GM21737 (cell line): Measurements from ENCODE around the gene ARL8A.
A peak's percentile ranks its signal among the peaks of the same experiment; 100 is the strongest.
"Not testable (repeated sequence)": the region's sequence is repeated elsewhere in the genome, so short reads cannot be mapped to it uniquely, and the experiment has no call there.

Experiments
- ATAC-seq: cut with Tn5 transposase; IDR thresholded peaks from one replicate; pipeline ENCODE4 v1.9.1; 2021; ENCODE audit warnings: mild to moderate bottlenecking, moderate library complexity; ENCODE audit not compliant: unreplicated experiment

ARL8A gene

GRCh38 chr1:202176949-202177927 lies 32.7 kb upstream of the ARL8A start:
- ATAC-seq = no peak

DNA sequence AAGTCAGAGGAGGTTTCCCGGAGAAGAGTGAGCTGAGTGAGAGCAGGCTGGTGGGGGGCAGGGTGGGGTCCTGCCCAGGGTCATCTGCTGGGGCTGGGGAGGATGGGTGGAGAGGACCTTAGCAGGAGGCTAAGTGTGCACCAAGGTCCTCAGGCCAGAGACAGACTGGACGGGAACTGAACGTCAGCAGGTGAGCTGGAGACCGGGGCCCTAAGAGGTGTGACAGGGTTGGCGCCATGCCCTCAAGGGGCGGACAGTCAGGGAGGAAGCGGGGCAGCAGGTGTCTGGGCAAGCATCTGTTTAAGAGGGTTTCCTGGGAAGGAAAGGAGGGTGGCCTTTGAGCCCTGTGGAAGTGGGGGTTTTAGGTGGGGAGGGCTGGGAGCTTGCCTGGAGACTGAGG lies 29.5 kb upstream of the ARL8A start:
- ATAC-seq = no peak

DNA sequence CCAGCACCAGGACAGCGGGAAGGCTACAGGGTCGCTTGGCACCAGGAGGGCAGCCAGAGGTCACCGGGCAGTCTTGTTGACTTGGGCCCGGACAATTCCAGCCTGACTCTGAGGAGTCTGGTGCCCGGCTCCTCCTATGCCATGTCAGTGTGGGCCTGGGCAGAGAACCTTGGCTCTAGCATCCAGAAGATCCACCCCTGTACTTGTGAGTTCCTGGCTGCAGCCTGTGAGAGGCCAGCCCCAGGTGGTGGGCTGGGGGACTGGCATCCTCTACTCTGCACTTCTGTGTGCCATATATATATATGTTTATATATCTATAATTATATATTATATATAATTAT lies 27.4 kb upstream of the ARL8A start:
- ATAC-seq = no peak

- no peak for ATAC-seq
These were observed 26.9 kb upstream of the ARL8A start for GRCh38 chr1:202171292-202172014.

GRCh38 chr1:202170726-202171125 lies 26.2 kb upstream of the ARL8A start:
- no peak for ATAC-seq

DNA sequence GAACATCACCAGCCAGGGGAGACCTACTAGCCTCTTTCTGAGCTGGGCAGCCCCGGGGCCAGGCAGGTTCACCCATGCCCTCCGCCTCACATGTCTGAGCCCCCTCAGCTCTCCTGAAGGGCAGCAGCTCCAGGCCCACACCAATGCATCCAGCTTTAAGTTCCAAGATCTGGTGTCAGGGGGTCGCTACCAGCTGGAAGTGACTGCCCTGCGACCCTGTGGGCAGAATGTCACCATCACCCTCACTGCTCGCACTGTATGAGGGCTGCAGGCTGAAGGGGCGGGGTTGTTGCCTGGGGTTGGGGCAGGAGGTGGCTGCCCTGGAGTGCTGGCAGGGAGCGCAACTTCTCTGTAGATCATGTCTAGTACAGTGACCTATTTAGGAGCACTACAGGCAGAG lies 24.3 kb upstream of the ARL8A start:
- no peak for ATAC-seq

- ATAC-seq = no peak
These were observed 23.3 kb upstream of the ARL8A start for GRCh38 chr1:202167708-202168415.

DNA sequence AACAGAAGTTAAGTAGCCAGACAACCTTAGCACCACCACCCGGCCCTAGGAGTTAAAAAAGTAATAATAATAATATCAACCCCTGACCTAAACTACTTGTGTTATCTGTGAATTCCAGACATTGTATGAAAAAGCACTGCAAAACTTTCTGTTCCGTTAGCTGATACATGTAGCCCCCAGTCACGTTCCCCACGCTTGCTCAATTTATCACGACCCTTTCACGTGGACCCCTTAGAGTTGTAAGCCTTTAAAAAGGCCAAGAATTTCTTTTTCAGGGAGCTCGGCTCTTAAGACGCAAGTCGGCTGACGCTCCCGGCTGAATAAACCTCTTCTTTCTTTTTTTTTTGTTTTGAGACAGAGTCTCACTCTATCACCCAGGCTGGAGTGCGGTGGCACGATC lies 22.5 kb upstream of the ARL8A start:
- ATAC-seq = not testable (repeated sequence)

GRCh38 chr1:202165942-202166843 lies 21.7 kb upstream of the ARL8A start:
- ATAC-seq = no peak

DNA sequence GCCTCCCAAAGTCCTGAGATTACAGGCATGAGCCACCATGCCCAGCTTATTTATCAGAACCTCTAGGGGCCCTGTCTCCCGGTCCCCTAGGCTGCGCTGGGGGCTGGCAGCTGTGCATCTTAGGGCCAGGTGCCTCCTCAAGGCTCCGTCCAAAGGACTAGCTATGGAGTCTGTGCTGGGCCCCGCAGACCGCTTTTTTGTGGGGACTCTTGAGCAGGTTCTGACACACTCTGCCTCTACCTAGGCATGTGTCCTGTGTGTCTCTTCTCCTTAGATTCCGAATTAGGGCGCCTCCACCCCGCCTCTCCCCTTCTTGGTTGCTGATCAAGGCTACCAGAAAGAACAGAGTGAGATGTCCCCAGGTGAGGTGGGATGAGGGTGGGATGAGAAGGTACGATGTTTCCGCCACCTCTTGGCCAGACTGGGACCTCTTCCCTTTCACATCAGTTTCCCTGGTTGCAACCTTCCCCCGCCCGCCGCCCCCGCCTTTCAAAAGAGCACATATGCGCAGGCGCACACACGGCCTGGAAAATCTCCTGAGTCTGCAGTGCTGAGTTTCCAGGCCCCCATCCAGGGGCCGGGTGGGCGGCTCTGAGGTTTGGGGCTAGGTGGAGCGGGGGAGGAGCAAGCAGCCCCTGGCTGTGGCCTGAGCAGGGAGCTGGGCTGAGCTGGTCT lies 20.9 kb upstream of the ARL8A start:
- no peak for ATAC-seq

- ATAC-seq = peak; percentile 46
These were observed 19.9 kb upstream of the ARL8A start for GRCh38 chr1:202164271-202165037.

- no peak for ATAC-seq
These were observed 19.0 kb upstream of the ARL8A start for GRCh38 chr1:202163281-202164270.

DNA sequence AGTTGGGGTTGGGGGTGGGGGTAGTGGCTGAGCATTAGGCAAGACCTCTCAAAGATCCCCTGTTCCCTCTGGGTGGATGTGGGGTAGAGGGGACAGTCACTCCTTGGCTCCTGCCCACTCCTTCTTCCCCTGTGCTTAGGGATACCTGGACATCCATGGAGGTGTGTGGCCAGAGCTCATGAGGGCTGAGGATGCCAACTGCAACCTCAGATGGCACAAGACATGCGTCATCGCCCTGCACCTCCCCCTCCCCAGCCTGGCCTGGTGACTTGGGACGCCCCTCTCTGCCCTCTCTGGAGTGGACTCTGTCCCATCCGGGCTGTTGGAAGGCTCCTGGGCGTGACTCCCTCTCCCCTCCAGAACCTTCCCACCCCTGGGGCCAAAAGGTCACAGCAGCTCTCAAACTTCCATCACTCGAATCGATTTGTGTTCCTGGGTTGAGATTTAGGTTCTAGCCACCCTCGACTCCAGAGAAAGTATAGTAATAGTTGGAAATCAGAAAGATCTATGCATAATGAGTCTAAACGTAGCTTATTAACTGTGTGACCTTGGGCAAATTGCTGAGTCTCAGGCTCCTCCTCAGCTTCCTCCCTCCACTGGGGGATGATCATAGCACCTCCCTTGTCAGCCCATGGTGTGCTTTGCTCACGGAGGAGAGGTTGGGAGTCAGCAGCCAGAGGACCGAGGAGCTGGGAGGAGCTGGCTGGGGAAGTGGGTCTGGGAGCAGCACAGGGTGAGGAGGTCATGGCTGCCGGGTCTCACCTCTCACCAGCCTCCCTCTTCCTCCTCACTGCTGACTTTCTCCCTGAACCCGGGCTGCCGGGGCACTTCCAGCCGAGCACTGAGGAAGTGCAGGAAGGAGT lies 18.1 kb upstream of the ARL8A start:
- ATAC-seq = no peak

- no peak for ATAC-seq
These were observed 17.5 kb upstream of the ARL8A start for GRCh38 chr1:202162047-202162417.

DNA sequence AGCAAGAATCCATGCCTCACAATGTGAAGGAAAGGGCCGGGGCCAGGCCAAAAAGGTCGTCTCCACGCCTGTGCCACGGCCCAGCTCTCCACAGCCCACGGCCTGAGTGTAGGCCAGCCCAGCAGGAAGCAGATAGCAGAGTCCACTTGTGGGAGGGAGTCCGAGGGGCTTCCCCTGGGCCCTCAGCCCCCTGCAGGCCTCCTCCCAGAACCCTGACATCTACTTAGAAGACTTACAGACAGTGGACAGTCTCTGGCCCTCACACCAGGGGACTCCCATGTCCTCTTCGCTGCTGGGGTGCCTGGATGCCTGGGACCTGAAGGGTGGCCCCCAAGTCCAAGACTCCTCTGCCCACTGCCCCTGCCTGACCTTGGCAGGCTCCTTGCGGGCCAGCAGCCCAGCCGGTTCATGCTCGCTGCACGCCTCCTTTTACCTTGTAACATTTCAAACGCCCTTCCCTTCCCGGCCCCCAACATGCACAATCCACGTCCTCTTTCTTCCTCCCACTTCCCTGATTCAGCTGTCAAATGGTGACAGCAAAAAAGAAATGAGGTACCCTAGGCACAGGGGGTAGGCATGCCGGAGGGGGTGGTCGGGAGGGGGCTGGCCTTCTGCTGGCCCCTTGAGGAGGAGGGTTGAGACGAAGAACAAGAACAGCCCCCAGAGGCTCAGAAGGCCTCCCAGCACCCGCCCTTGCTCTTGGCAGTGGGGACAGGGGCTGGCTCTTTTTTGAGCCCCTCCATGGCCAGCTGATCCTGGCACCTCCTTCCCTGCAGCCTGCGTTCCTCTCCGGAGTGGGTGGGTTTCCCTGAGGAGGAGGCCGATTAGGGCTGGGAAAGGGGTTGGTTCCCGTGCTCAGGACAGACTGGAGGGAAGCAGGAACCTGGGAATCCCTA lies 16.9 kb upstream of the ARL8A start:
- no peak for ATAC-seq

DNA sequence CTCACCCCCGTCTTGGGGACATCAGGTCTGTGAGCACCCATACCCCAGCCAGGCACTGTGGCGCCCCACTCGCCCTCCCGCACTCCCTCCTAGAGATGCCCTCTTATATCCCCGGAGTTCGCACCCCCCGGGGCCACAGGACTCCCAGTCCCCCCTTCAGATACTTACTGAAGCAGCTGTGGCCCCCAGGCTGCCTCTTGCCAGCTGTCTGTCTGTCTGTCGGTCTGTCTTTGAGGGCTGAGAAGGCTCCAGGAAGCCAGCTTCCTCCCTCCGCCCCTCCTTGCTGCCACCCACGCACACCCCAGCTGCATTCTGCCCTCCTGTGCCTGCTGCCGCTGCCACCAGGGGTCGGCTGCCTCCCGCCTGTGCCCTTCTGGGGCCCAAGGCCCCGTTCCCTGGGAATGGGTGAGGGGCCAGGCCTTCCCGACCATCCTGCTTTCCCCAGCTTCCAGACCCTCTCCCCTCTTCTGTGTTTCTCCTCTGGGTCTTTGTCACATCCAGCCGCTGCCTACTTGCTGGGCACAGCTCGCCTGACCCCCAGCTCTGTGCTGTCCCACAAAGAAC lies 15.9 kb upstream of the ARL8A start, which contains the start of gene PTPN7:
Gene PTPN7, minus strand, starts transcription at position 226 of the 564 bp plus-strand sequence. CDS start 1,200 bp downstream, outside the sequence.
- ATAC-seq = peak; percentile 29
